Subcutaneous adipose tissue (tissue), 4 donors: Measurements from ENCODE around the gene ZBED3. TPM values are rescaled to one million over a fixed set of nuclear protein-coding genes. Genes with fewer than 3 reads are reported as not detected.

Experiments
- CTCF ChIP-seq: fragments of 450-650 bp; IDR thresholded peaks from one replicate; pipeline ENCODE4 v1.5.1; 2016; ENCODE audit warnings: low read depth, mild to moderate bottlenecking, control low read depth, antibody characterized with exemption, moderate library complexity
- small RNA-seq: library from RNA; depleted of rRNA; stranded (forward); fragments of <200 nt; gene quantifications from one replicate; pipeline ENCODE3, GENCODE V24; 2016
- total RNA-seq, 4 donors: library from RNA; depleted of rRNA; stranded (reverse); fragments of >200 nt; gene quantifications; one replicate each; pipeline ENCODE4 v1.1.0, GENCODE V29; 2016

ZBED3 gene
- total RNA-seq, 4 donors from 2014 or later: 17.1 to 117 (median 28.3) TPM

DNA sequence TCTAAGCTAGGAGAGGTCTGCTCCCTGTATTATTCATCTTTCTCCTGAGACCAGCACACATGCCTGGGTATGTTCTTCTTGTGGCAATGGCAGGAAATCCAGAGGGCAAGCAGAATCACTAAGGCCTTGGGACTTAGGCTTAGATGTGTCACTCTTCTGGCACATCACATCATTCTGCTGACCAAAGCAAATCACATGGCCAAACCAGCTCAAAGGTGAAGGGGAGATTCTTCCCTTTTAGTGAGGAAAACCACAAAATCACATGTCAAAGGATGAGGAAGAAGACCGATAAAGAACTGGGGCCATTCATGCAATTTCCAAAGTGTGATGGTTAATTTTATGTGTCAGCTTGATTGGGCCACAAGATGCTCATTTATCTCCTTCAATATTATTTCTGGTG lies 62.6 kb downstream of the ZBED3 start:
- no peak for TF ChIP-seq CTCF

- no peak for TF ChIP-seq CTCF
Observed at GRCh38 chr5:77022511-77023417, 64.3 kb downstream of the ZBED3 start.

Small RNA genes within 50 kb of the gene (small RNA-seq; reads per million reads assigned to genes)
- gene SNORA47: 206 reads per million, percentile 98 among the genes with 10 or more reads in this experiment

Other genes with a start within 250 kb of the ZBED3 start
- 1 to 10 TPM in 1 of 4 donors, not detected in 3; 2.5 TPM for gene S100Z, start 237.3 kb downstream of the ZBED3 start, total RNA-seq
- 10 to 100 TPM in 1 of 4 donors, 1 to 10 TPM in 3; 2.0 to 16.4 (median 3.9) TPM for gene CRHBP, start 134.2 kb downstream of the ZBED3 start, total RNA-seq
- 10 to 100 TPM; 20.9 to 24.1 (median 23.3) TPM for gene AGGF1, start 56.9 kb downstream of the ZBED3 start, total RNA-seq
- gene PDE8B, start 123.4 kb upstream of the ZBED3 start, total RNA-seq: 100 to 1,000 TPM in 1 of 4 donors, 10 to 100 TPM in 3; 17.2 to 106 (median 61.0) TPM